Limb (tissue), 2 donors: Measurements from ENCODE around the gene MBD5.
"Not testable (repeated sequence)": the region's sequence is repeated elsewhere in the genome, so short reads cannot be mapped to it uniquely, and the experiment has no call there.

Source experiments
- DNase-seq, 2 donors: peaks; one replicate each; pipeline ENCODE4 v3.0.0-alpha.2; 2016; ENCODE audit errors: extremely low spot score in 2 of 2

The MBD5 gene

GRCh38 chr2:148542614-148543013, 521.7 kb downstream of the MBD5 start:
- no peak for DNase-seq

- DNase-seq = not testable (repeated sequence)
Measured at GRCh38 chr2:148543088-148543540, 522.2 kb downstream of the MBD5 start.

GRCh38 chr2:148545390-148546256, 524.7 kb downstream of the MBD5 start:
- DNase-seq = no peak

- DNase-seq = no peak
Measured at GRCh38 chr2:148546270-148546669, 525.4 kb downstream of the MBD5 start.

- no peak for DNase-seq
Measured at GRCh38 chr2:148548716-148549400, 528.0 kb downstream of the MBD5 start.

GRCh38 chr2:148552675-148553331, 531.9 kb downstream of the MBD5 start:
- DNase-seq = no peak

GRCh38 chr2:148553332-148553887, 532.5 kb downstream of the MBD5 start:
- DNase-seq = no peak

- no peak for DNase-seq
Measured at GRCh38 chr2:148554459-148555247, 533.8 kb downstream of the MBD5 start.

GRCh38 chr2:148555622-148556294, 534.9 kb downstream of the MBD5 start:
- DNase-seq = no peak

- no peak for DNase-seq
Measured at GRCh38 chr2:148557844-148558436, 537.0 kb downstream of the MBD5 start.

GRCh38 chr2:148560496-148560895, 539.6 kb downstream of the MBD5 start:
- DNase-seq = no peak

GRCh38 chr2:148561389-148561788, 540.5 kb downstream of the MBD5 start:
- no peak for DNase-seq

GRCh38 chr2:148565272-148565894, 544.5 kb downstream of the MBD5 start:
- no peak for DNase-seq
